CD4-positive, alpha-beta T cell treated with Interleukin-15 for 4 hours (primary cell): ENCODE results near the gene MAGOH.
"Not testable (repeated sequence)": the region's sequence is repeated elsewhere in the genome, so short reads cannot be mapped to it uniquely, and the experiment has no call there.

Experiments
- DNase-seq: peaks from one replicate; pipeline ENCODE4 v3.0.0-alpha.2; 2020; ENCODE audit warnings: low spot score

Gene MAGOH

DNA sequence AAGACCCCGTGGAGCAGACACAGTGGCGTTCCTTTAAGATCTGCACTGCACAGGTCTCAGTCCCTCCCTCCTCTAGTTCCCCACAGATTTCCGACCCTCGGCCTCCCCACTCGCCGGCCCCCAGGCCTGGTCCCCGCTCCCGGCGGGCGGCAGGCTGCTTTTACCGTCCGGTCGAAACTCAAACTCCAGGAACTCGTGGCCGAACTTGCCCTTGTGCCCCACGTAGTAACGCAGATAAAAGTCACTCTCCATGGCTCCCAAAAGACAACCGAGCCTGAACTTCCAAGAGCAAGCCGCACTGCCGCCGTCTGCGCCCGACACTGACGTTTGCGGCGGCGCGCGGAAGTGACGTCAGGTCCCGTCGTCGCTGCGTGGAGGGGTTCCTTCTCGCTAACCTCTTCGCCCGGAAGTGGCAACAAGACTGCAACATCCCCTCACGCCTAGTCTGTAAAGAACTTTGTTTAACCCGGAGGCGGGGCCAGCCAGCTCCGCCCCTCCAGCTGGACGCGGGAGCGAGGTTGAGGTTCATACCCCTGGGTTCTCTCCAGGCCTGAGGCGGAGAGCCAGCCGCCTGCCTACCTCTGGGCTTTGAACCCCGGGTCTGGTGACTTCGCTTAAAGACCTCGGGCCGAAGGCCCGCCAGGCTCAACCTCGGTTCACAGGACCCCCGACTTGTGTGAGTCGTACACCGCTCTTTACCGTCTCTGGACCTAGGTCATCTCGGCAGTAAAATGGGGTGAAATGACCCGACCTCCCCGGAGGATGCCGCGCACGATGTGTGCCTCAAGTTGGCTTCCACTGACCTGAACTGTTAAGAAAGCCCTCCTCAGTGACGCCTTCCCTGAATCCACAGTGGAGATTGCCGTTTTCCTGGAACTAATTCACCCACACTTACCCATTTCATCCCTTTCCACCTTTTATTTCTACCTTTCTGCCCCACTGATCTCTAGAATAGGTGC lies at the start of gene MAGOH:
MAGOH (minus strand) TSS at position 322 of the 959 bp plus-strand sequence; CDS start at position 252, 70 bp downstream.
- peak; percentile 92 for DNase-seq

DNA sequence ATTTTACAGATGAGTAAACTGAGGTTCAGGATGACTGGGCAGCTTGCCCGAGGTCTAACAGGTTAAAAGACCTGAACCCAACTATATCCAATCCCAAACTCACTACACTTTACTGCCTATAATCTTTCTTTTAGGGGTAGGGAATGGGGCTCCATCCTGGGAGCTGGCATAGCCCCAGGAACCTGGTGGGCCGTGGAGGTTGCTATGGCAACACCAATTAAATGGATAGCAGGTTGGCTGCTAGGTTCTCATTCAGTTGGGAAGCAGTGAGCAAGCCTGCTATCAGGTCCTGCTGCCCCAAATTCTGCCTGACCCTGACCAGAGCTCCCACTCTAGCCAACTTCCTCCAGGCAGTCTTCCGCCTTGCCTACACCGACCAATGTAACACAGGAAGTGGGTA lies 48.6 kb upstream of the MAGOH start:
- no peak for DNase-seq

DNA sequence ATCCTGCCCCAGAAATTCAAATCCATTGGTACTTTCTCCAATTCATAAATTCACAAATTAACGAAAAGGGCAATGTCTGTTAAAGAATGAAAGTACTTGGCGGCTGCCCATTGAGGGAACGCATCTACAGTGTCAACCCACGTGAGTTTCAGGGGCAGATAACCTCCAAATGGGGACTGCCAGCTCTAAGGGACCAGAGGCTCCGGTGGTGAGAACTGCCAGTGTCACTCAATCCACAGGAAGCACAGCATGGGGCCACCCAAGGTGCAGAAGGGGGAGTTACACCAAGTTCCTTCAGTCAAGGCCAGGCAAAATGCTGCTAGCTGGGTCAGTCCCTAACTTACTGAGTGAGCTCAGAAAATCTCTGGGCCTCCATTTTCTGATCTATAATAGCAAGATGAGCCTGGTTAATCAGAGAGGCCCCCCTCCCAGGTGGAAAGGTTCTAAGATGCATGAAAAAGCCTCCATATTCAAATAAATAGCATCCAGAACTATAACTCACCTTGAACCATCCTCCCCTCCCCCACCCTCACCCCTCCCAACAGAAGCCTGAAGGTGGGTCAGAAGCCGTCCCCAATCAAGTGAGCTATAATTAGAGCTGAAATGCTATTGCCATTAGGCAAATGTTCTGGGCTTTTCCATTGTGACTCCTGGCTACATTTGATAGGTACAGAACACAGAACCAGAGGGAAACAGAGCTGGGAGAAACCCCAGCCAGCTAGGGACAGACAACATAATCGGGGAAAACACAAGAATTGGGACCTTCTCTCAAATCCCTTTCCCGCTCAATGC lies 47.8 kb upstream of the MAGOH start:
- DNase-seq, result no peak

DNA sequence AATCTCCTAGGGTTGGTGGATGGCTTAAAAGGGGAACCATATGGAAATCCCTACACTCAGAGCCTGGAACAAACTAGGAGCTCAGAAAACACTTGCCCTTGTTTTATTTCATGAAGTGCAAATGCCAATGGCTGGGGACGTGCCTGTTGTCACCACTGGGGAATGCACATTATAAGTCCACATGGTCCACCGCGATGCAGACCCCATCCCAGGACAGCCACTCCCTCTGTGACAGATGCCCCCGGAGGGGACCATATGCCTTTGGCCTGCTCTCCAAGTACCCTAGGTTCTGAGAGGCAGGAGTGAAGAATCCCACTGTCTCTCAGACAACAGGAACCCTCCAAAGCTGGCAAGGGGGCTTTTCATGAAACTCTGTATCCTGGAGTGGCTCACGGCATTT lies 47.2 kb upstream of the MAGOH start:
- no peak for DNase-seq

DNA sequence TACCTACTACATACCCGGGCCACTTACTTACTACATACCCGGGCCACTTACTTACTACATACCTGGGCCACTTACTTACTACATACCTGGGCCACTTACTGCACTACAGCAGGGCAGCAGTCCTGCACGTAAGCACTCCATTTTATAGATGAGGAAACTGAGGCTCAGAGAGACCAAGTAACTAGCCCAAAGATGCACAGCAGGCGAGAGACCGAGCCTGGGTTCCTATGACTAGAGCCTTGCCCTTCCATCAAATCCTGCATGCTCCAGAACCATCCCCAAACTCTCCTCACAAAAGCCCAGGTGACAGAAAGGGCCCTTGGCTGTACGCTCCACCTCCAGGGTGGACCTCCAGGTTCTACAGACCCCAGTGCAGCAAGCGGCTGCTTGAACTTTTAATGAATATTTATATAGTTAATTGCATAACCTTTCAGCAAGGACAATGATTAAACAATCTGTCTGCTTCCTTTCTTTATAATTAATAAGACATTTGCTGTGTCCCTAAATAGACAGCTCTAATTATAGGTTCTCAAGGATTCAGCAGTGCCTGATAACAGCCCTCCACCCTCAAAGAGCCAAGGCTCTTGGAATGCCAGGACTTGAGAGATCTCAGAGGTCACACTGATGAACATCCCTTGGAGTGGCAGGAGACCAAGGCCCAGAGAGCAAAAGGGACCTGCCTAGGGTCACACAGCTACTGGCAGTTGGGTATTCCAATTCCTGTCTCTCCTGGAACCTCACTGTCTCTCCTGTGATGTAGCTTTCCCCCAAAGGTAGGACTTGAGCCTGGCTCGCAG lies 46.1 kb upstream of the MAGOH start:
- no peak for DNase-seq

DNA sequence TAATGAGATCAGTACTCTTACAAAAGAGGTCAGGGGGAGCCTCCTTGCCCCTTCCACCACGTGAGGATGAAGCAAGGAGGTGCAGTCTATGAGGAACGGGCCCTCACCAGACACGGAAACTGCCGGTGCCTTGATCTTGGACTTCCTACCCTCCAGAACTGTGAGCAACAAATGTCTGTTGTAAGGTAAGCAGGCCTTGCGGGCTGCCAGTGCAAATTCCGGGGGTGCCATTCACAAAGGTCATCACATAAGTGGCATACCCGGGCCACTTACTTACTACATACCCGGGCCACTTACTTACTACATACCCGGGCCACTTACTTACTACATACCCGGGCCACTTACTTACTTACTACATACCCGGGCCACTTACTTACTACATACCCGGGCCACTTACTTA lies 44.8 kb upstream of the MAGOH start:
- not testable (repeated sequence) for DNase-seq

DNA sequence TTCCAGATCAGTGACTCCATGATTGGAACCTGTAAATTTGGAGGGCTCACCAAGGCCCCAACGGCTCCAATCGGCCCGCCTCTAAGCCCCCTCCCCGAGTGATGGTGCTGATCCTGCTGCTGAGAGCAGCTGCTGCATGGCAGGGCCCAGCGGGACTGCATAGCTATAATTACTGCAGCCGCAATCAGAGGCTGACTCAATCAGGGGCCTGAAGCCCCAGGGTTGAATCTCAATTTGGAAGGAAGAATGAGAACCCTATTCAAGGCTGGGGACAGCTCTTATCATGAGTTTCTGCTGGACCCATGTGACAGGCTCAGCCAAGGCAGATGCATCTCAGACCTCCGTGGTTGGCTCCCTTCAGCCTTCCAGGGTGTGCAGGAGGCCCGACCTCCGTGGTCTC lies 42.8 kb upstream of the MAGOH start:
- DNase-seq, result no peak

DNA sequence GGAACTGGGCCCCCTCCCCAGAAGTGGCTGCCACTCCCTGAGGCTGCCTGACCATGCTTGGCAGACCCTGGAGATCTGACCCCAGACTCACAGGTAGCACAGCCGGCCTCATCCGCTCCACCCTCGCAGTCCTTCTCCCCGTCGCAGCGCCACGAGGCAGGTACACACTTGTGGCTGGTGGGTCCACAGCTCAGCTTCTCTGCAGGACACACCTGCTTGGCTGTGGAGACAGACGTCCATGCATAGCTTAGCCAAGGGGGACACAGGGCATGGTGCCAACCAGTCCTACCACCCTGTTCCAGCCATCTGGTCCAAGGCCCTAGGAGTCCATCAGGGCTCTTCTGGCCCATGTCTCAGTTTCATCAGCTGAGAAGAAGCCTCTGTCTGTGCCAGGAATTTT lies 42.2 kb upstream of the MAGOH start:
- no peak for DNase-seq

DNA sequence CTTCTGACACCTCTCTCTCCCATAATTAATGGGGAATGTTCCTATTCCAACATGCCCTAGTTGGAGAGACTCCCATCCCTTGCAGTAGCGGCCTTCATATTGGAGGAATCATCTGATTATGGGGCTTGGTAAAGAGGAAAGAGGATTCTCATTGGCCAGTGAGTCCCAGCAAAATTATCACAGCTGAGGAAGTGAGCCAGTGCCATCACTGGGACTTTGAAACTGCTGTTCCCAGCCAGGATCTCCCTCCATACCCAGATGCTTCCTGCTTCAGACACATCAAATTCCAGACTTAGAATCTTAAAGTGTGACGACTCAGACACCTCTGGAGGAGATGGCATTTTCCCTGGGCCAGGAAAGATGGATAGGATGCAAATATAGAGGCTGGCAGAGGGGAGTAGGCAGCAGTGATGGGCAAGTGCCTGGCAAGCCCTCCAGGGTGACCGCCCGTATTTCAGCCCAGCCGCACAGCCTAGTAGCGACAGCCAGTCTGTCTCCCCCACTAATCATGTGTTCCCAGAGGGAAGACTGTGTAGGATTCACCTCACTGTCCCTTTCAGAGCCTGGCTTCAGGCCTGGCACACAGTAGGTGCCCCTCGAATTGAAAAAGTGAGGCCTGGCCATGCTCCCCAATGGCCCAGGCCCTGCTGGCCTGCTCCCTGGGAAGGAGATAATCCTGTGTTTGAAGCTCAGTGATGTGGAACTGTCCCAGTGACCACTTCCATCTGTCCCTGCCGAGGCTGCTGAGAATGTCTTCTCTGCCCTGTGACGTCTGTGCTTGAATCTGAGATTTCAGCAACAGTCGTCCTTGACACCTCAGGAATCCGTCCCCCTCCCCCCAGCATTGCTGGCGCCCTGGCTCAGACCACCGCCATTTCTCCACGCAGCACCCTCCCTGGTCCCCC lies 41.2 kb upstream of the MAGOH start:
- DNase-seq, result no peak

DNA sequence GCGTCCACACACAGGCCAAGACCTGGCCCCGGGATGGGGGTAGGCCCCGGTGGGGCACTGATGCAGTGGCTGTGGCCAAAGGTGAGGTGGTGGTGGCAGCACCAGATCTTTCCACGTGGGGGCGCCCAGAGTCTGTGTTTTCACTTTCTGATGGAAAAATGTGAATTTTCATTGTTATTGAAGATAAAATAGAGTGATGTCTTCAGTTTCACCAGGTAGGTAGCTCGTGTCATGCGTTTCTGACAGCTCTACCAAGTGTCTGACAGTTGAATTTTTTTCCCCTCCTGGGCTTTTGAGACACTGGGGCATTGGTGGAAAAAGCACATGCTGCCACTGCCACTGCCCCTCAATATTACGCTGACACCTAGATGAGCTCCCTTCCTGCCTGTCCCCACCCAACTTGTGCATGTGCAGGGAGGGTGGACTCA lies 40.0 kb upstream of the MAGOH start:
- peak; percentile 68 for DNase-seq

DNA sequence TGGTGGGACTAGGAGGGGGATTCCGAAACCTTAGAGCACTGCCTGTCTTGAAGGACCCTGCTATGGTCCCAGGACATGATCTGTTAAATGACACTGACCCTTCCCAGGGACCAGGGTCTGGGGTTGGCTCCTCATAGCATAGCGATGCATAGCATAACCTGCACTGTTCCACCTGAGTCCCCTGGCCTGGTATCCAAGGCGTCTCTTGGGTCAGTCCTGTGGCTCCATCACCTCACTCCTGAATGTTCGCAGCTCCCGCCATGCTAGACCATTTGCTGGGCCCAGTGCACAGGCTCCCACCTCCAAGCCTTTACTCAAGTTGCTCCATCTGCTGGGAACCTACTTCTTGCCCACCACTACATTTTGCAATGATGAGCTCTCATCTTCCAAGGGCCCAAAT lies 39.0 kb upstream of the MAGOH start:
- no peak for DNase-seq

DNA sequence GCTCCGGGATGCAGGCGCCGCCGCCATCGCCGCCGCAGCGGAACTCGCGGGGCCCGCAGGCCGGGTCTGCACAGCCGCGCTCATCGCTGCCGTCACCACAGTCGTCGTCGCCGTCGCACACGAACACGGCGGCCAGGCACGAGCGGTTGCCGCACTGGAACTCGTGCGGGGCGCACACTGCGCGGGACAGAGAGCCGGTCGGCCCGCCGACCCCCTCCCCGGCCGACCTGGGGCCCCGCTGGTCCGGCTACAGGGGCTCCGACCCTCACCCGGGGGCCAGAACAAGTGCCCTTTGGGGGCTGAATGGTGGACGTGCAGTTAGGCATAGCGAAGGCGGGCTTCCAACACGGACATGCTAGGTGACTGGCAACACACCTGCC lies 38.6 kb upstream of the MAGOH start:
- no peak for DNase-seq

DNA sequence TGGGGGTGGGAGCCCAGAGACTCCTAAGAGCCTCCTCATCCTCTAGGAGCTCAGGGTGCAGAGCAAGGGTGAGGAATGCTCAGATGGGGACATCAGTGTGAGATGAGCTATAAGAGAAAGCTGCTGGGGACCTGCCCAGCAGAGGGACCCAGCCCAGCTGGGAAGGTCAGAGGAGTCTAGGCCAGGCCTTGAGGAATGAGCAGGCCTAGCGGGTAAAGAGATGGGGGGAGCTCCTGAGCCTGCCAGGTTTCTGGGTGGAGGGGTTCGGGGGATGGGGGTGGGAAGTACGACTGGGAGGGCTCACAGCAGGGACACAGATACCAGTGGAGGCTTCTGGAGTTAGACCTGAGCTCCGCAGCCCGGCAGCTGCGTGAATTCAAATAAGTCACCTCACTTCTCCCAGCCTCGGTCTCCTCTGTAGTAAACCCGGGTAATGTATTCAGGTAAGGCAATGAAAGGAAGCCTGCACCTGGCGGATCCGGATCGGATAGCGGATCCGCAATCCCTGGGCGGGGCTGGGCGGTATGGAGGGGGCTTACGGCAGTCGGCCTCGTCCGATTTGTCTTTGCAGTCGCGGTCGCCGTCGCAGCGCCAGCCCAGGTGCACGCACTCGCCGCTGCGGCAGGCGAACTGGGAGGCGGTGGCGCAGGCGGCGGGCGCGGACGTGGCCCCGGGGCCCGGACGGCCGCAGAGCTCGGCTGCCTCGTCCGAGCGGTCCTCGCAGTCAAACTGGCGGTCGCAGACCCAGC lies 38.0 kb upstream of the MAGOH start:
- DNase-seq, result no peak

DNA sequence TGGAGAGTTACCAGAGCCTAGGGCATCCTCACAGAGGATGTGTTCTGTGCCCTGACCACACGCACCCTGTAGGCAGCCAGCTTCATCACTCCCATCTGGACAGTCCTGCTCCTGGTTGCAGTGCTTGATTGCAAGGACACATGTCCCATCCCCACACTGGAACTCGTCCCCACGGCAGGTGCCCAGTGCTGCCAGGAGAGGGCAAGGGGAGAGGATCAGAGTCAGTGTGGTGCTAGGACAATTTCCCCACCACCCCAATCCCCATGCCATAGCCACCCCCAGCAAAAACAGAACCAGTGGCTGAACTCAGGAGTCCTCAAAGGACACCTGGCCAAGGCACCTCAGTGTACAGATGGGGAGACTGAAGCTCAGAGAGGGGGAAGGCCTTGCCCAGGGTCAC lies 37.2 kb upstream of the MAGOH start:
- DNase-seq, result no peak

DNA sequence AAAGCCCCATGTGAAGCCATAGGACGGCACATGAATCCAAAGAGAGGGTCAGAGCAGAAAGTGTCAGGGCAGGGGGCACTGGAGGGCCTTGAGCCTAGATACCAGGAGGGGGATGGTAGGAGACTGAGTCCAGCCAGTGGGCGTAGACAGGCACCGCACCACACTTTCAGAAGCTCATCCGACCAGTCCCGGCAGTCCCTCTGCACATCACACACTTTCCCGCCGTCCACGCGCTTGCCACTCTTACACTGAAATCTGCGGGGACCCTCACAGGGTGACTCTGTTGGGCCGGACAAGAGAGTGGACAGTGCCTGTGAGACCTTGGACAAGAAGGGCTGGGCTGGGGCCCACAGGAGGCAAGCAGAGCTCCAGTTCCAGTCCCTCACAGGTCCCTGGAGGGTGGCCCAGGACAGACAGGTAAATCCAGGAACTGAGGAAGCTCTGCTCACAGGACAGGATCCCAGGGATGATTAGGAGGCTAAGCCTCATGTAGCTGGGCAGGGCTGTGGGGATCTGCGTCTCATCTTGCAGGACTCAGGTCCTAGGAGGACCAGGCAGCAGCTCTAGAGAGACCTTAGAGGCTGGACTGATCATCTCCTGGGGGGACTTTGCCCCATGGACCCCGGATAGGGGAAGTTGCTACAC lies 36.3 kb upstream of the MAGOH start:
- no peak for DNase-seq

DNA sequence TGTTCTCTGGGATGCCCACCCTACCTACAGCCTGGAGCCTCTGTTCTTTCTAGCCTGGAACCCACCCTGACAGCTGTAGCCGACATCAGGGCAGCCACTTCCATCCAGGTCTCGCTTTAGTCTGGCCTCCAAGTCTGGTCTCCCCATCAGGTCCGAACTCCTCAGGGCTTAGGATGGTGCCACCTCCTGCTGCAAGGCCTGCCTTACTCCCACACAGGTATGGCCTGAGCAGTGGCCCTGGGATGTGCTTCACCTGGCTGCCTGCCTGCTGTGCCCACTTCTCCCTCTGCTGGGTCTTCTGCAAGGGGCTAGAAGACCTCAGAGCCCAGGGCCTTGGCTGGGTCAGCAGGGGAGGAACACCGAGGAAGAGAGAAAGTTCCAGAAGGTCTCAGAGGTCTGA lies 35.7 kb upstream of the MAGOH start:
- no peak for DNase-seq

DNA sequence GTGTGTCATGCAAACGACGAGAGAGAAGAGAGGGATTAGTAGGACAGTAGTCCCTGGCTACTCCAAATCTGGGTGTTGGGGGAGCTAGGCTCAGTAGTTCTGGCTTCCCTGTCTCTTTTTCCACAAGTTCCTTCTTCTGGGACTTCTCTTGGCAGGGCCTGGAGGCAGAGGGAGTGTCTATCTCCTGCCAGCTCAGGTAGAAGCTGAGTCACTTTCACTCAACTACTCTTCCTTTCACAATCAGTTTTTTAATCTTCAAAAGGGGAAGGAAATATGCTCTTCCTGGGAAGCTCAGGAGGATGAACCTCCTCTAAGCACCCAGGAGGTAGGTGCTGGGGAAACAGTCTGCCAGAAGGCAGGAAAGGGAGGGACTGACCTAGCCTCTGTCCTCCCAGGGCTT lies 35.2 kb upstream of the MAGOH start:
- no peak for DNase-seq

DNA sequence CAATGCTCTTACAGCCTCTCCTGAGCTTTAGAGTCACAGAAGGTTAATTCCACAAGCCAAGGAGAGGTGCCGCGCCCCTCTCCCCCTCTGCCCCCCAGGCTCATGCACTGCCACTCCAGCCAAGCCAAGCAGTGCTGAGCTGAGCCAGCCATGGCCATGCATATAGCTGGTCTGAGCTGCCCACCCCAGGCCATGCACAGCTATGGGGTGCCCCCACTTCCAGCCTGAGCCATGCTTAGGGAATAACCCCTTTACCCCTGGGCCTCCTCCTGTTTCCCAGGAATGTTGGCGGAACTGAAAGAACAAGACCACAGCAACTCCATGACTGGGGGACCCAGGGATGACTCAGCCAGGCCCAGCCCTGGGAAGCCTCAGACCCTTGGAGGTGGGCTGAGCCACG lies 34.0 kb upstream of the MAGOH start:
- no peak for DNase-seq

DNA sequence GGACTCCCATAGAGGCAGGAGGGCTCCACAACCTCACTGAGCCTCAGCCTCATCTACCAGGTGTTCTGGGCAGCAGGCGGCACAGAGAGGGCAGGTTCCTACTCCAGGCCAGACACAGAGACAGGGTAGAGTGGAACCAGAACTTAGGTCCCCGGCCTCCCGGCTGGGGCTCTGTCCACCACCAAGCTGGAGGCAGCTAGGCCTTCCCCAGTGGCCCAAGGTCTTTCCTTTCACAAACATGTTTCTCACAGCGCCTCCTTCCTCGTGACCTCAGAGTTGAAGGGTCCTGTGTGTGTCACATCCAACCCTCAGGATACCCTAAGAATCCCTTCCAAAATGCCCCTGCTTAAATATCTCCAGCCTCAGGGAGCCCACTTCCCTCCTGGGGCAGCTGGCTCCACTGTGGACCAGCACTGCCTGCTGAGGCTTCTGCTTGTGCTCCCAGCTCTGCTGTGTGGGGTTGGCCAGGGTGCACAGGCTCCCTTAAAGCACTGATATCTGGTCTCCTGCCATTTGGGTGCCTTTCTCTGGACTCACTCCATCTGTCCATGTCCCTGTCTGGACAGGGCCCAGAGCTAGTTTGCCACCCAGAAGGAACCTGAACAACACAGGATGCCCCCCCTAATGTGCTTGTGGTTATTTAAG lies 33.2 kb upstream of the MAGOH start:
- DNase-seq, result no peak

DNA sequence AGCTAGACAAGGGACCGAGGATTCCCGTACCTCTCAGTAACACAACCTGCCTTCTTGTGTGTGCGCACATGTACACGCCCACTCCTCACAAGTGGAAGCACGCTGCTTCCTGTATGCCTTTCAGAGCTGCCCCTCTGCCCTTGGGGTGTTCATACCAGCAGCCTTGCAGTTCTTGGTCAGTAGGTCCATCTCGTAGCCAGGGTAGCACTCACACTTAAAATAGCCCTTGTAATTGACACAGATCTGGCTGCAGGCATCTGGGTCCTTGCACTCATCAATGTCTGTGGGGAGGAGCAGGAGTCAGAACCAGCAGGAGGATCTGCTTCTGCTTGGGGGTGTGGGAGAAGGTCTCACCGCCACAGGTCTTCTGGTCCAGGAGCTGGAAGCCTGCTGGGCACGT lies 32.6 kb upstream of the MAGOH start:
- no peak for DNase-seq
